Liver (tissue), 9 donors: Measurements from ENCODE around the gene LECT2. TPM values are rescaled to one million over a fixed set of nuclear protein-coding genes. Genes with fewer than 3 reads are reported as not detected.

Experiments used
- DNase-seq: peaks from one replicate; pipeline ENCODE4 v3.0.0-alpha.2; 2017; ENCODE audit warnings: low spot score
- H3K27ac ChIP-seq, 2 donors: one replicate each; pipeline ENCODE4 v1.7.0; 2013; ENCODE audit warnings: inconsistent platforms in 2 of 2, low read length in 2 of 2, control low read depth in 1 of 2, low read depth in 1 of 2, mild to moderate bottlenecking in 1 of 2
- H3K27me3 ChIP-seq, 4 donors: one replicate each; pipeline versions ENCODE4 v1.6.1 to v1.7.0; 2013; ENCODE audit warnings: low read length in 3 of 4, inconsistent platforms in 1 of 4, mild to moderate bottlenecking in 1 of 4, moderate library complexity in 1 of 4; ENCODE audit not compliant: control insufficient read depth in 4 of 4, insufficient read depth in 4 of 4
- H3K36me3 ChIP-seq, 4 donors: one replicate each; pipeline versions ENCODE4 v1.6.1 to v1.7.0; 2013; ENCODE audit warnings: low read length in 3 of 4, mild to moderate bottlenecking in 3 of 4, low read depth in 1 of 4, moderate library complexity in 1 of 4; ENCODE audit not compliant: control insufficient read depth in 4 of 4, insufficient read depth in 3 of 4
- H3K4me1 ChIP-seq, 4 donors: one replicate each; pipeline versions ENCODE4 v1.6.1 to v1.7.0; 2013; ENCODE audit warnings: low read length in 3 of 4, mild to moderate bottlenecking in 3 of 4, moderate library complexity in 1 of 4; ENCODE audit not compliant: control insufficient read depth in 4 of 4, insufficient read depth in 4 of 4
- H3K4me3 ChIP-seq, 3 donors: one replicate each; pipeline versions ENCODE4 v1.6.1 to v1.7.0; 2013; ENCODE audit warnings: low read length in 3 of 3, control low read depth in 1 of 3, low read depth in 1 of 3, mild to moderate bottlenecking in 1 of 3
- H3K9ac ChIP-seq, 2 donors: one replicate each; pipeline ENCODE4 v1.7.0; 2013; ENCODE audit warnings: low read length in 2 of 2, mild to moderate bottlenecking in 2 of 2, moderate library complexity in 2 of 2, control low read depth in 1 of 2, low read depth in 1 of 2
- H3K9me3 ChIP-seq, 4 donors: one replicate each; pipeline versions ENCODE4 v1.6.1 to v1.7.0; 2013; ENCODE audit warnings: low read length in 3 of 4; ENCODE audit not compliant: control insufficient read depth in 4 of 4
- CTCF ChIP-seq: fragments of 150-350 bp; IDR thresholded peaks from 2 replicates; pipeline ENCODE4 v1.5.1; 2017; ENCODE audit warnings: improper control_type of control experiment, low read depth, low read length; ENCODE audit not compliant: missing input control
- EGR1 ChIP-seq, 2 donors: IDR thresholded peaks; 2 replicates each; pipeline ENCODE4 v1.6.1; 2016 to 2018; ENCODE audit warnings: antibody characterized with exemption in 2 of 2, low read depth in 2 of 2
- FOXA1 ChIP-seq: IDR thresholded peaks from 2 replicates; pipeline ENCODE4 v1.6.1; 2016; ENCODE audit warnings: antibody characterized with exemption
- FOXA2 ChIP-seq: IDR thresholded peaks from 2 replicates; pipeline ENCODE4 v1.6.1; 2016; ENCODE audit warnings: antibody characterized with exemption
- HNF4A ChIP-seq, 2 donors: conservative IDR thresholded peaks; 2 replicates each; pipeline ENCODE4 v1.6.1; 2016; ENCODE audit warnings: antibody characterized with exemption in 2 of 2, mild to moderate bottlenecking in 2 of 2
- JUND ChIP-seq, 2 donors: IDR thresholded peaks; 2 replicates each; pipeline ENCODE4 v1.6.1; 2016; ENCODE audit warnings: antibody characterized with exemption in 2 of 2
- MAX ChIP-seq: IDR thresholded peaks from 2 replicates; pipeline ENCODE4 v1.6.1; 2016; ENCODE audit warnings: antibody characterized with exemption
- SP1 ChIP-seq: IDR thresholded peaks from 2 replicates; pipeline ENCODE4 v1.6.1; 2018; ENCODE audit warnings: antibody characterized with exemption, mild to moderate bottlenecking
- TAF1 ChIP-seq: conservative IDR thresholded peaks from 2 replicates; pipeline ENCODE4 v1.6.1; 2016; ENCODE audit warnings: antibody characterized with exemption, mild to moderate bottlenecking
- YY1 ChIP-seq: IDR thresholded peaks from 2 replicates; pipeline ENCODE4 v1.6.1; 2016; ENCODE audit warnings: antibody characterized with exemption, mild to moderate bottlenecking
- WGBS: extraction: QIAGEN DNeasy Blood & Tissue Kit; methylation state at CpG from one replicate; pipeline ENCODE4 v1.1.7; 2013; 5-methylcytosine and 5-hydroxymethylcytosine counted together
- polyA plus RNA-seq, 2 donors: library from polyadenylated mRNA; stranded (reverse) in 1 of 2; unstranded in 1 of 2; fragments of 200-250 nt in 1 of 2; fragments of >200 nt in 1 of 2; fragmentation: Nextera tagmentation in 1 of 2; extraction: Ambion mirVana in 1 of 2; gene quantifications; one replicate each; pipeline versions ENCODE4 v1.2.1 to v1.2.3, GENCODE V29; 2013 to 2015
- total RNA-seq, 2 donors: library from RNA; depleted of rRNA; stranded (reverse); fragments of >200 nt; gene quantifications; one replicate each; pipeline ENCODE4 v1.2.3, GENCODE V29; 2014
- TF ChIP-seq, protein P1 (sequence below): IDR thresholded peaks from 2 replicates; pipeline ENCODE4 v1.6.1; 2016; ENCODE audit warnings: antibody characterized with exemption
- TF ChIP-seq, protein P2 (sequence below): IDR thresholded peaks from 2 replicates; pipeline ENCODE4 v1.6.1; 2016; ENCODE audit warnings: antibody characterized with exemption
- donor health status: healthy.
- donor health status: healthy.
- donor health status: healthy.
- donor health status: healthy.
- donor health status: healthy.

The LECT2 gene
- total and polyA plus RNA-seq, 4 donors = 27.4 to 93.8 (median 81.1) TPM

- Histone ChIP-seq H3K9ac (no peak overlapping the region), H3K4me3 (no peak overlapping the region), H3K4me1 (no peaks in the 10 kb centered on the region), H3K27me3 (no peaks in the 10 kb centered on the region), H3K36me3 (no peaks in the 10 kb centered on the region), H3K9me3 (no peaks in the 10 kb centered on the region), H3K27ac (no peak overlapping the region)
- TF ChIP-seq JUND (IDR thresholded peaks at IDR 0.05) (no peak), CTCF (no peak), TAF1 (no peak), MAX (no peak), FOXA1 (no peak), HNF4A (conservative IDR thresholded peaks at IDR 0.05) (no peak)
- 80% methylated on average over 4 of the region's 4 CpGs for WGBS
- DNase-seq = no peak
These were observed 11.4 kb upstream of the LECT2 start for GRCh38 chr5:135966165-135966564.

DNA sequence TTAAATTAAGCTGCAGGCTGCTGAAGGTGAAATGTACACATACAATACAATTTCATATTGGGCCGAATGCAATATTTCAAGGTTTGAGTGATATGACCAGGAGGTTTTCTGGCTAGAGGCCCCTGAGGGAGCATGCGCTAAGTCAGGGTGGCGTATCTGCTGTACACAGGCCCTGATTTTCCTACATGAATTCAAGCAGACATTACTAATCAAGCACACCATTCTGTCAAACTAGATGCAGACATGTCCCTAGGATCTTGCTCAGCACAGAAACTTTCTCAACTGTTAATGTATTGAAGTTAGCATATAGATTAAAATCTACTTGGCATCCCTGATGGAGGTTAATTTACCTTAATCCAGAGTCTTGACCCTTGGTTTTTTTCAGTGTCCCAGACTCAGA is 10.7 kb upstream of the LECT2 start:
- H3K9me3 ChIP-seq = no peaks in the 10 kb centered on the region
- no peak overlapping the region for H3K4me3 ChIP-seq
- no peaks in the 10 kb centered on the region for H3K27me3 ChIP-seq
- no peaks in the 10 kb centered on the region for H3K36me3 ChIP-seq
- WGBS = 96% methylated on average over 3 of the region's 3 CpGs
- TF ChIP-seq EGR1 (IDR thresholded peaks at IDR 0.05; ENCODE audit: low read depth in 2 of 2) (no peak), CTCF (no peak), SP1 (no peak), HNF4A (conservative IDR thresholded peaks at IDR 0.05) (no peak), JUND (IDR thresholded peaks at IDR 0.05) (no peak), TAF1 (no peak), YY1 (no peak), FOXA2 (no peak)
- TF ChIP-seq, protein P1, sequence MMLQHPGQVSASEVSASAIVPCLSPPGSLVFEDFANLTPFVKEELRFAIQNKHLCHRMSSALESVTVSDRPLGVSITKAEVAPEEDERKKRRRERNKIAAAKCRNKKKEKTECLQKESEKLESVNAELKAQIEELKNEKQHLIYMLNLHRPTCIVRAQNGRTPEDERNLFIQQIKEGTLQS = no peak
- TF ChIP-seq, protein P2, sequence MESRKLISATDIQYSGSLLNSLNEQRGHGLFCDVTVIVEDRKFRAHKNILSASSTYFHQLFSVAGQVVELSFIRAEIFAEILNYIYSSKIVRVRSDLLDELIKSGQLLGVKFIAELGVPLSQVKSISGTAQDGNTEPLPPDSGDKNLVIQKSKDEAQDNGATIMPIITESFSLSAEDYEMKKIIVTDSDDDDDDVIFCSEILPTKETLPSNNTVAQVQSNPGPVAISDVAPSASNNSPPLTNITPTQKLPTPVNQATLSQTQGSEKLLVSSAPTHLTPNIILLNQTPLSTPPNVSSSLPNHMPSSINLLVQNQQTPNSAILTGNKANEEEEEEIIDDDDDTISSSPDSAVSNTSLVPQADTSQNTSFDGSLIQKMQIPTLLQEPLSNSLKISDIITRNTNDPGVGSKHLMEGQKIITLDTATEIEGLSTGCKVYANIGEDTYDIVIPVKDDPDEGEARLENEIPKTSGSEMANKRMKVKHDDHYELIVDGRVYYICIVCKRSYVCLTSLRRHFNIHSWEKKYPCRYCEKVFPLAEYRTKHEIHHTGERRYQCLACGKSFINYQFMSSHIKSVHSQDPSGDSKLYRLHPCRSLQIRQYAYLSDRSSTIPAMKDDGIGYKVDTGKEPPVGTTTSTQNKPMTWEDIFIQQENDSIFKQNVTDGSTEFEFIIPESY = no peak
- no peak overlapping the region for H3K27ac ChIP-seq
- H3K9ac ChIP-seq = no peak overlapping the region
- DNase-seq = no peak
- H3K4me1 ChIP-seq = no peaks in the 10 kb centered on the region
